Lower lobe of right lung (tissue), 2 donors: ENCODE data around the gene OBSCN. TPM values are rescaled to one million over a fixed set of nuclear protein-coding genes. Genes with fewer than 3 reads are reported as not detected.

Experiments
- ATAC-seq, 2 donors: fragments of 200-7000 bp; cut with Tn5 transposase; one replicate each; pipeline ENCODE4 v1.9.1; 2020 to 2022; ENCODE audit warnings: mild to moderate bottlenecking in 2 of 2, moderate library complexity in 2 of 2
- DNase-seq: peaks from one replicate; pipeline ENCODE4 v3.0.0-alpha.2; 2020
- H3K27ac ChIP-seq: fragments of 200-600 bp; one replicate; pipeline ENCODE4 v1.8.0; 2022
- H3K27me3 ChIP-seq: fragments of 200-600 bp; one replicate; pipeline ENCODE4 v1.8.0; 2022; ENCODE audit warnings: low read depth
- H3K36me3 ChIP-seq: fragments of 200-600 bp; one replicate; pipeline ENCODE4 v1.8.0; 2022; ENCODE audit warnings: mild to moderate bottlenecking
- H3K4me1 ChIP-seq: fragments of 200-600 bp; one replicate; pipeline ENCODE4 v1.8.0; 2022
- H3K4me3 ChIP-seq: fragments of 200-600 bp; one replicate; pipeline ENCODE4 v1.8.0; 2022; ENCODE audit warnings: mild to moderate bottlenecking
- H3K9me3 ChIP-seq: fragments of 200-600 bp; one replicate; pipeline ENCODE4 v1.8.0; 2022
- CTCF ChIP-seq: fragments of 200-600 bp; IDR thresholded peaks from one replicate; pipeline ENCODE4 v1.8.0; 2022; ENCODE audit warnings: antibody characterized with exemption, mild to moderate bottlenecking
- intact Hi-C: fragments of 100-400 bp; cut with DNase I; formaldehyde crosslinking; loops from one replicate; pipeline ENCODE4 v1.11.0; 2022
- total RNA-seq: library from RNA; stranded (reverse); fragmentation: NEBNext Ultra II Directional; extraction: Animal tissue kit (Norgen Biotek cat#: 25700); gene quantifications from one replicate; pipeline ENCODE4 v1.2.1, GENCODE V29; 2021
- donor health status: DM: no; HTN: yes; CAD: no; lungs with severe emphysema.

OBSCN gene
- total RNA-seq, 1 donor from 2014 or later, result 35.6 TPM

- peaks cover 42% of the 10 kb centered on the region for H3K4me1 ChIP-seq
- peak; percentile 22 for DNase-seq
- ATAC-seq, result no peak
- no peak overlapping the region for H3K4me3 ChIP-seq
- peak overlapping the region; percentile 100 for H3K27ac ChIP-seq
- no peak for TF ChIP-seq CTCF
- no peaks in the 10 kb centered on the region for H3K9me3 ChIP-seq
- intact Hi-C loops, result no loop called here
- peaks cover 10% of the 10 kb centered on the region for H3K27me3 ChIP-seq
- no peaks in the 10 kb centered on the region for H3K36me3 ChIP-seq
Measured at GRCh38 chr1:228161362-228161761, 46.5 kb upstream of the OBSCN start.

- DNase-seq, result peak; percentile 30
- Histone ChIP-seq H3K27ac (peak overlapping the region; percentile 100), H3K9me3 (no peaks in the 10 kb centered on the region), H3K4me3 (no peak overlapping the region), H3K4me1 (peaks cover 47% of the 10 kb centered on the region), H3K27me3 (peaks cover 10% of the 10 kb centered on the region), H3K36me3 (no peaks in the 10 kb centered on the region)
- no peak for ATAC-seq
- intact Hi-C loops, result no loop called here
- no peak for TF ChIP-seq CTCF
Measured at GRCh38 chr1:228161866-228162265, 46.0 kb upstream of the OBSCN start.

DNA sequence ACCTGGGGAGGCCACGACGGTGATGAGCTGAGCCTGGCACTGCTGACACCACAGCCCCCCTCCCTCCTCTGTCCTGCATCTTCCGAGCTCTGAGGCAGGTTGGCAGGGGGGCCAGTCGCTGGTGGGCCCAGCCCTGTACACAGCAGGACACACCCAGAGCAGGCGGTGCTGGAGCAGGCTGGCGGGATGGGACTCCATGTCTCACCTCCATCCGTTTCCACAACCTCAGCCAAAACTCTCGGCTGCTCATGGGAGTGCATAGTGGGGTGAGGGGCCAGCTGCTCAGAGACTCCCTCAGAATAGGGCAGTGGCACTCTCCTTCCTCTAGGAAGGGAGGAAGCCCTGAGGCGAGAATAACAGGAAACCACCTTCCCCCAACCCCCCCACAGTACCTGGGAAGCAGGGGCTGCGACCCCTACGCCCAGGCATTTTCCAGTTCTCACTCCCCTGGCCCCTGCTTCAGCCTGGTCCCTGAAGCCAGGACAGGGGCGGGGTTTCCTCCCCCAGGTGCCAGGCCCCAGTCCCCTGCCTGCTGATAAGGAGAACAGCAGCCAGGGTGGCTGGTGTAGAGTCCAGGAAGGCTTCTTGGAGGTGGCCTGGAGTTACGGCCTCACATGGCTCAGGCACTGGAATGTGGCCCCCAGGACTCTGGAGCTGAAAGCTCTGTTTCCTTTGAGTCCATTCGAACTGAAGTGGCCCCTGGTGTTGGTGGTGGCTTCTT lies 45.4 kb upstream of the OBSCN start:
- Histone ChIP-seq H3K36me3 (no peaks in the 10 kb centered on the region), H3K27me3 (peaks cover 10% of the 10 kb centered on the region), H3K4me3 (no peak overlapping the region), H3K4me1 (peaks cover 53% of the 10 kb centered on the region), H3K27ac (peak overlapping the region; percentile 100), H3K9me3 (no peaks in the 10 kb centered on the region)
- intact Hi-C loops, result no loop called here
- no peak for ATAC-seq
- peak; percentile 57 for DNase-seq
- TF ChIP-seq CTCF, result no peak

DNA sequence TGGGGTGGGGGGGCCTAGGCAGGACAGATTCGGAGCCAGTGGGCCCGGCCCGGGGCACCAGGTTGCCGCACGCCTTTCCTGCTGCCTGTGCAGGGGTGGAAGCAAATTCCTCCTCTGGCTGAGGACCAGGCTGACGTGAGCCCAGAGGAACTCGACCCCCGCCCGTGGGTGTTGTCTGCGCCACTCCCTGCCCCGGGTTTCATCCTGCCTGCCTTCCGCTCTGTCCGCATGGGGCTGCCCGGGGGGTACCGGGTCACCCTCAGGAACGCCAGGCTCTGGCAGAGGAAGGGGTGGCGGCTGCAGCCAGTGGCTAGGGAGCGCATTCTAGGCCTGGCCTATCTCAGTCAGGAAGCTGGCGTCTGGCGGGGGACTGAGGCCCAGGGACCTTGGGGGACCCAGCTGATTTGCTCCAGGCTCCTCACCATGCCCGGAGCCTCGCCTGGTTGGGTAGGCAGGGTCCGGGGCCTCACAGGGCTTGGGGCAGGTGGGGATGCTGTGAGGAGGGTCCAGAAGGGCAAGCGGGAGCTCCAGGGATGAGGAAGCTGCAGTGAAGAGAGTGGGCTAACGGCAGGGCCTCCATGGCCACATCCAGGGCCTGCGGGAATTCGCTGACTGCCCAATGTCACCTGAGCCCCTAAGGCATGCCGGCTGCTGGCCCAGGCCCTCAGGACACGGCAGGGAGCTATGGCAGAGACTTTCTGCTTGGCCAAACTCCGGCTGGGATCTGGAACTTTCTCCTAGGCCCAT lies 44.7 kb upstream of the OBSCN start:
- intact Hi-C loops, result no loop called here

More for the DNA sequence above, 44.7 kb upstream of the OBSCN start:
- peak overlapping the region; percentile 100 for H3K27ac ChIP-seq
- ATAC-seq, result no peak
- peaks cover 5% of the 10 kb centered on the region for H3K36me3 ChIP-seq
- peak; percentile 75 for DNase-seq
- no peak for TF ChIP-seq CTCF
- no peaks in the 10 kb centered on the region for H3K9me3 ChIP-seq
- peaks cover 10% of the 10 kb centered on the region for H3K27me3 ChIP-seq
- peaks cover 55% of the 10 kb centered on the region for H3K4me1 ChIP-seq
- peak overlapping the region; percentile 2 for H3K4me3 ChIP-seq
